Measurements from ENCODE around the gene PIGL.

DNA sequence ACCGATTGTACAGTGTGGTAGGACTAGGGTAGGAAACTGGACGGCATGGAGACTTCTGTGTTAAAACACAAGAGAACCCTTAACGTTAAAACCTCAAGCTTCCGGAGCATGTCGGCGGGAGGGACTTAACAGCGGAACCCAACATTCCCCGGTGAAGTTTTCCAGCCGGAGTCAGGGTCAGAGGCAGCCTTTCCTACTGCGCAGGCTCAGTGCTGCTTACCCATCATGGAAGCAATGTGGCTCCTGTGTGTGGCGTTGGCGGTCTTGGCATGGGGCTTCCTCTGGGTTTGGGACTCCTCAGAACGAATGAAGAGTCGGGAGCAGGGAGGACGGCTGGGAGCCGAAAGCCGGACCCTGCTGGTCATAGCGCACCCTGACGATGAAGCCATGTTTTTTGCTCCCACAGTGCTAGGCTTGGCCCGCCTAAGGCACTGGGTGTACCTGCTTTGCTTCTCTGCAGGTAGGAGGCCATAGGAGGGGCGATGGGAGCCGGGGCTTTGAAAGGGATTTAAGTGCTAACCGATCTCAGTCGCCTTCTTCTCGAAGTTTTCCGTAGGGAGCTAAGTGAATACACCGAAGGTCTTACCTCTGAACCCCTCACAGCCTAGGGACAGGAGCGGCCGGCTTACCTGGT is at the start of gene PIGL:
- TF ChIP-seq GATA2 (IDR thresholded peaks at IDR 0.05; ENCODE audit: low read depth, low read length) (no peak), GATA3 (IDR thresholded peaks at IDR 0.05; ENCODE audit: low read depth, low read length) (no peak)
